Activated CD4-positive, alpha-beta T cell treated with anti-CD3 and anti-CD28 coated beads for 36 hours (primary cell): ENCODE measurements around the gene FAM240A. TPM values are rescaled to one million over a fixed set of nuclear protein-coding genes. Genes with fewer than 3 reads are reported as not detected.

Source experiments
- ATAC-seq: fragments of 200-7000 bp; cut with Tn5 transposase; one replicate; pipeline ENCODE4 v1.10.0; 2021; ENCODE audit warnings: mild to moderate bottlenecking, moderate library complexity
- CTCF ChIA-PET: fragments of 350-600 bp; sonication (Branson Sonifier 250); formaldehyde crosslinking; loops from one replicate; lab custom pipeline; 2021; ENCODE audit warnings: antibody characterized with exemption; lab: Charles Lee
- POLR2A ChIA-PET: fragments of 350-600 bp; sonication (Branson Sonifier 250); formaldehyde crosslinking; loops from one replicate; lab custom pipeline; 2021; ENCODE audit warnings: antibody characterized with exemption, inconsistent platforms; lab: Charles Lee
- DNase-seq: peaks from one replicate; pipeline ENCODE4 v3.0.0-alpha.2; 2020
- H3K27ac Mint-ChIP-seq: one replicate; pipeline ENCODE4 v1.8.0; 2021; ENCODE audit warnings: mixed read lengths
- H3K27me3 Mint-ChIP-seq: one replicate; pipeline ENCODE4 v1.8.0; 2021; ENCODE audit warnings: mixed read lengths
- H3K36me3 Mint-ChIP-seq: one replicate; pipeline ENCODE4 v1.8.0; 2021; ENCODE audit warnings: low read depth, mixed read lengths
- H3K4me1 Mint-ChIP-seq: one replicate; pipeline ENCODE4 v1.8.0; 2021; ENCODE audit warnings: mixed read lengths
- H3K4me3 Mint-ChIP-seq: one replicate; pipeline ENCODE4 v1.8.0; 2021; ENCODE audit warnings: mild to moderate bottlenecking, moderate library complexity, mixed read lengths
- H3K9me3 Mint-ChIP-seq: one replicate; pipeline ENCODE4 v1.8.0; 2021; ENCODE audit warnings: low read depth, mixed read lengths
- intact Hi-C, 2 experiments: fragments of 100-400 bp; cut with DNase I in 1 of 2; cut with micrococcal nuclease in 1 of 2; formaldehyde crosslinking; loops; one replicate each; pipeline versions ENCODE4 v1.14.2 to v1.15.1; 2022 to 2024; cut with DNase I, micrococcal nuclease
- total RNA-seq, 2 experiments: library from RNA; stranded (reverse); gene quantifications; one replicate each; pipeline ENCODE4 v1.2.3, GENCODE V29; 2021

The FAM240A gene
- total RNA-seq = not detected

- H3K36me3 Mint-ChIP-seq = no peaks in the 10 kb centered on the region
- ChIA-PET CTCF (interaction anchor here (0.8 kb wide), 1 partner anchor 15 kb away, joined by 4 read pairs; no protein-coding TSS in a partner anchor), POLR2A (no interaction called here)
- ATAC-seq (no peak), DNase-seq (no peak)
- no peaks in the 10 kb centered on the region for H3K4me1 Mint-ChIP-seq
- intact Hi-C loops = no loop called here
- no peaks in the 10 kb centered on the region for H3K9me3 Mint-ChIP-seq
- H3K27ac Mint-ChIP-seq = no peak within 1 kb of the TSS
- no peak within 1 kb of the TSS for H3K4me3 Mint-ChIP-seq
- peaks cover 7% of the 10 kb centered on the region for H3K27me3 Mint-ChIP-seq
Observed at GRCh38 chr3:46612324-46612723, at the start of gene FAM240A. Gene FAM240A, plus strand, starts transcription at chr3:46612525. Its CDS starts 159 bp downstream, at chr3:46612684.

DNA sequence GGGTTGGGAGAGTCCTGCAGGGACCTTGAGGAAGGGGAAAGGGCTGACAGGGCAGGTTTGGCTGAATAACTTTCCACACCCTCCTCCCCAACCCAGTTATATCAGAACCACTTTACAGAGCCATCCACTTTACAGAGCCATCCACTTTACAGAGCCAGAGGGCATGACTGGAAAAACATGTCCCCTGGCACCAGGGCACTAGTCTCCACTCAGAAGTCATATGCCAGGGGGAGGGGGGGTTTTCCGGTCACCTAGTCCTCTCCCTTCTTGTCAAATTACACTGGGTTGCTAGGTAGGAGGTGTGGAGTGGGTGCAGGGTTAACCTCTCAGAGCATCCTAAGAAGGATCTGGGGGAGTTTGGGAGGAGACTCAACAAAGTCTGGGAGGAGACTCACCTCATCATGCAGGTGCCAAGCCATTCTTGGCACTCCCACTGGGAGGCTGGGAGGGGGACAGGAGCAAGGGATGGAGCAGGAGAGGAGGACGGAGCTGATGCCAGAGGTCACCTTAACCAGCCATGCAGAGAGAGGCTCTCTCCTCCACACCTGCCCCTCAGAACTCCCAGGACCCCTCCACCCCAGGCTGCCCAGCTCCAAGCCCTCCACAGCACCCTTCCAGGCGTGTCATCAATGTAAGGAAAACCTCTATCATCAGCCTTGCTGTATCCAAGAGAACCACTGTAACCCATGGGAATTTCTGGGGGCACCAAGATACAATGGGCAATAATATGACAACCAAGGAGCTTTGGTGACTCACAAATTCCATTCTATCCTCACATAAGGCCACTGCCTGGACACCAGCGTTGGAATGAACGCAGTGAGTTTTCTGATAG, 47.9 kb upstream of the FAM240A start:
- Mint-ChIP-seq H3K4me1 (peaks cover 13% of the 10 kb centered on the region), H3K4me3 (no peak overlapping the region)
- POLR2A ChIA-PET = interaction anchor here (0.6 to 0.7 kb wide), 2 partner anchors 21 to 351 kb away, joined by 3 to 4 read pairs; no protein-coding TSS in a partner anchor

GRCh38 chr3:46565077-46565476, 47.2 kb upstream of the FAM240A start:
- Mint-ChIP-seq H3K27me3 (peaks cover 16% of the 10 kb centered on the region), H3K36me3 (no peaks in the 10 kb centered on the region), H3K4me3 (peak overlapping the region; percentile 58), H3K4me1 (peaks cover 13% of the 10 kb centered on the region), H3K27ac (no peak overlapping the region), H3K9me3 (no peaks in the 10 kb centered on the region)
- peak; percentile 19 for ATAC-seq
- intact Hi-C loops = no loop called here
- ChIA-PET POLR2A (interaction anchor here (0.6 to 0.7 kb wide), 2 partner anchors 20 to 351 kb away, joined by 3 to 4 read pairs; no protein-coding TSS in a partner anchor), CTCF (interaction anchor here (0.7 to 2.1 kb wide), 4 partner anchors 24 to 99 kb away, joined by 3 to 18 read pairs (median 4); no protein-coding TSS in a partner anchor)
- no peak for DNase-seq

More for the DNA sequence above, 47.9 kb upstream of the FAM240A start:
- intact Hi-C loops = no loop called here
- DNase-seq (no peak), ATAC-seq (no peak)
- CTCF ChIA-PET = interaction anchor here (0.9 to 2.1 kb wide), 4 partner anchors 19 to 99 kb away, joined by 3 to 18 read pairs (median 4); no protein-coding TSS in a partner anchor
- peaks cover 16% of the 10 kb centered on the region for H3K27me3 Mint-ChIP-seq
- no peak overlapping the region for H3K27ac Mint-ChIP-seq
- H3K9me3 Mint-ChIP-seq = no peaks in the 10 kb centered on the region
- H3K36me3 Mint-ChIP-seq = no peaks in the 10 kb centered on the region

DNA sequence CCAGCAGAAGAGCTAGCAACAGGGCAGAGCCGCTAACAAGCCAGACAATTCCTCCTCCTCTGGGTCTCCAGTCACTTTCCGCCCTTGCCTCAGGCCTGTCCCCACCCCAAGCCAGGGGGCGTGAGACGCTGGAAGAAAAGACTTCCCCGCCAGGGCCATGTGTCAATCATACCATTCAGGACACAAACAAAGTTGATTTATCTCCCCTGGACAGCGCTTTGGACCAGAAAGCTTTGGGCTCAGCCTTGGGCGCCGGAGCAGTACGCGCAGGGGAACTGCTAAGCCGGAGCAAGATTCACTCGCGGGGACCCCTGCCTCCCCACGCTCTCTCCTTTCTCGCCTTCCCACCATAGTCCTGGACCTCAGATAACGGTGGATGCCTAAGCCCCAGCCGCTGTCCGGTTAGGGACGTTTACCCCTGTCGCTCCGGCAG, 46.7 kb upstream of the FAM240A start:
- ChIA-PET POLR2A (no interaction called here), CTCF (interaction anchor here (0.7 to 2.1 kb wide), 3 partner anchors 25 to 77 kb away, joined by 3 to 18 read pairs (median 5); no protein-coding TSS in a partner anchor)
- Mint-ChIP-seq H3K27ac (peak overlapping the region; percentile 39), H3K4me1 (peaks cover 13% of the 10 kb centered on the region), H3K27me3 (peaks cover 18% of the 10 kb centered on the region), H3K4me3 (peak overlapping the region; percentile 58), H3K9me3 (no peaks in the 10 kb centered on the region), H3K36me3 (no peaks in the 10 kb centered on the region)
- intact Hi-C loops = no loop called here
- ATAC-seq (peak; percentile 10), DNase-seq (peak; percentile 10)

- no peaks in the 10 kb centered on the region for H3K9me3 Mint-ChIP-seq
- H3K27me3 Mint-ChIP-seq = peaks cover 18% of the 10 kb centered on the region
- CTCF ChIA-PET = interaction anchor here (1.9 to 2.1 kb wide), 2 partner anchors 69 to 77 kb away, joined by 5 to 18 read pairs; no protein-coding TSS in a partner anchor
- H3K4me1 Mint-ChIP-seq = peaks cover 13% of the 10 kb centered on the region
- ATAC-seq (peak; percentile 66), DNase-seq (peak; percentile 50)
- POLR2A ChIA-PET = no interaction called here
- peak within 1 kb of the TSS; percentile 39 for H3K27ac Mint-ChIP-seq
- no peaks in the 10 kb centered on the region for H3K36me3 Mint-ChIP-seq
- intact Hi-C loops = no loop called here
- H3K4me3 Mint-ChIP-seq = peak within 1 kb of the TSS; percentile 58
Observed at GRCh38 chr3:46566040-46566641, 46.2 kb upstream of the FAM240A start, which contains the start of gene LRRC2. Gene LRRC2, minus strand, starts transcription at chr3:46566302. Its CDS starts 14,711 bp downstream, at chr3:46551591.

- intact Hi-C loops = no loop called here
Observed at GRCh38 chr3:46571684-46572083, 40.6 kb upstream of the FAM240A start.

GRCh38 chr3:46573701-46574100, 38.6 kb upstream of the FAM240A start:
- Mint-ChIP-seq H3K27ac (no peak overlapping the region), H3K4me3 (no peak overlapping the region), H3K9me3 (no peaks in the 10 kb centered on the region), H3K4me1 (no peaks in the 10 kb centered on the region), H3K36me3 (no peaks in the 10 kb centered on the region), H3K27me3 (peaks cover 6% of the 10 kb centered on the region)
- ChIA-PET CTCF (interaction anchor here (1.1 kb wide), 1 partner anchor 85 kb away, joined by 3 read pairs; no protein-coding TSS in a partner anchor), POLR2A (no interaction called here)
- intact Hi-C loops = no loop called here
- DNase-seq (no peak), ATAC-seq (no peak)

More at GRCh38 chr3:46571684-46572083, 40.6 kb upstream of the FAM240A start:
- Mint-ChIP-seq H3K4me3 (no peak overlapping the region), H3K4me1 (no peaks in the 10 kb centered on the region), H3K9me3 (no peaks in the 10 kb centered on the region), H3K36me3 (no peaks in the 10 kb centered on the region), H3K27ac (no peak overlapping the region), H3K27me3 (peaks cover 10% of the 10 kb centered on the region)
- POLR2A ChIA-PET = no interaction called here
- no peak for ATAC-seq
- CTCF ChIA-PET = interaction anchor here (0.7 to 1.1 kb wide), 3 partner anchors 10 to 1462 kb away, joined by 3 to 5 read pairs (median 3); no protein-coding TSS in a partner anchor
- DNase-seq = no peak

GRCh38 chr3:46574243-46574646, 38.1 kb upstream of the FAM240A start:
- intact Hi-C loops = no loop called here
- no peak for ATAC-seq
- peaks cover 6% of the 10 kb centered on the region for H3K27me3 Mint-ChIP-seq
- no peak overlapping the region for H3K27ac Mint-ChIP-seq
- H3K4me1 Mint-ChIP-seq = peaks cover 3% of the 10 kb centered on the region
- H3K9me3 Mint-ChIP-seq = no peaks in the 10 kb centered on the region
- H3K36me3 Mint-ChIP-seq = no peaks in the 10 kb centered on the region
- POLR2A ChIA-PET = no interaction called here
- H3K4me3 Mint-ChIP-seq = no peak overlapping the region
- CTCF ChIA-PET = interaction anchor here (1.0 to 1.1 kb wide), 2 partner anchors 55 to 86 kb away, joined by 3 read pairs; no protein-coding TSS in a partner anchor
- no peak for DNase-seq

DNA sequence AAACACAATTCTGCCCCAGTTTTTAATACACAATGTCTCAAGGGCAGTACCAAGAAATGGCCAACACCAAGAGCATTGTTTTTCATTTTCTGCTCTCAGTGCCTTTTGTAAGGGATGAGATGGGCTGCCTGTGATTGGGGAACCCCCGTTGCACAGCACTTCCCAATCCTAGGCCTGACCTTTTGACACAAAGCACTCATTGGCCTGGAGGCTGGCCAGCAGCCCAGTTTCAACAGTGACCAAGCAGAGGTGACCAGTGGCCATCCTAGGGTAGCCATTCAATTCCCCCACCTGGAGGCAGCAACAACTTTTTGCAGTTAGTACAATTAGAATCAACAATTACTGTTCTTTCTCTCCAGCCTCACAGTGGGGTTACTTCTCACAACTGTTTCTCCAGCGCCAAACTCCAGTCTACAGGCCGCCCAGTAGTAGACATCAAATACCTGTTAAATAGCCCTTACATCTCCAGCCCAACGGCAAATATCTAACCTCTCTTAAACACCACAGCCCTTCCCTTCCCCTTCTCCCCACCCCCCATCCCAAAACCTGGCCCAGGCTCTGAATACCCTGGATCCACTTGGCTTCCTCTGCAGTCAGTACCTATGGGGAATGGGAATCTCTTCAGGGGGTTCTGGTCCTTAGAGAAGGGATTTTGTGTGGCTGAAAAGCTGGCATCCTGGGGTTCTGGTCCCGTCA, 37.3 kb upstream of the FAM240A start:
- H3K9me3 Mint-ChIP-seq = no peaks in the 10 kb centered on the region
- H3K4me3 Mint-ChIP-seq = no peak overlapping the region
- ChIA-PET CTCF (interaction anchor here (0.7 to 1.2 kb wide), 6 partner anchors 13 to 87 kb away, joined by 3 read pairs; no protein-coding TSS in a partner anchor), POLR2A (interaction anchor here (0.6 kb wide), 1 partner anchor 757 kb away, joined by 4 read pairs; no protein-coding TSS in a partner anchor)
- peaks cover 3% of the 10 kb centered on the region for H3K4me1 Mint-ChIP-seq
- no peak overlapping the region for H3K27ac Mint-ChIP-seq
- DNase-seq (no peak), ATAC-seq (no peak)
- intact Hi-C loops = no loop called here
- H3K36me3 Mint-ChIP-seq = no peaks in the 10 kb centered on the region
- peaks cover 8% of the 10 kb centered on the region for H3K27me3 Mint-ChIP-seq

DNA sequence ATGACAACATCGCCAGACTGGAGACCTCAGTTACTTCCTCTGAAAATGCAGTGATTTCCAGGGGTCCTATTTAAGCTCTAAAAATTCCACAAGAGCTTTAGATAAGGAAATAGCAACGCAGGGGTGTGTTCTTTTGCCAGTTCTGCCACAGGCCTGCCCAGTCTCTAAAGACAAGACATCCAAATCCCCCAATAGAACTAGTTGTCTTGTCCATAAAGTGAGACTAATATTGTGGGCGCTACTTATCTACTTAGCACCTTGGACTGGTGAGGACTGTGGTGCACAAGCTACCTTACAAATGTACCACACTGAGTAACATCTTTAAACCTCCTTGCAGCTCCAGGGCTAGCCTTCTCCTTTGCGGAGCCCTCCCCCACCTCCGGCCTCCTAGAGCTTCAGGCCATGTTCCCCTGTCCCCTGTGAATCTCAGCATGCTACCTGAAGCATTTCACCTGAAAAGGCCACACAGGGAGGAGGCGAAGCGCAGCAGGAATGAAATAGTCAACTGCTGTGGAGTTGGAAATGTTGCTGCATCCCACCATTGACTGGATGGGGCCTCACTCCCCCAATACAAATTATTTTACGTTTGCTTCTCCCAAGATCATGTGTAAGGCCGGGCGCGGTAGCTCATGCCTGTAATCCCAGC, 36.6 kb upstream of the FAM240A start:
- intact Hi-C loops = no loop called here
- DNase-seq = no peak
- CTCF ChIA-PET = interaction anchor here (0.7 to 1.2 kb wide), 4 partner anchors 14 to 59 kb away, joined by 3 read pairs; no protein-coding TSS in a partner anchor
- Mint-ChIP-seq H3K27me3 (peaks cover 6% of the 10 kb centered on the region), H3K4me1 (peaks cover 3% of the 10 kb centered on the region), H3K36me3 (no peaks in the 10 kb centered on the region), H3K27ac (no peak overlapping the region), H3K4me3 (no peak overlapping the region), H3K9me3 (no peaks in the 10 kb centered on the region)
- no peak for ATAC-seq
- POLR2A ChIA-PET = interaction anchor here (0.6 kb wide), 1 partner anchor 756 kb away, joined by 4 read pairs; no protein-coding TSS in a partner anchor
